HG02870 (cell line): Measurements from ENCODE around the gene ANKRD1.

Source experiments
- ATAC-seq: cut with Tn5 transposase; IDR thresholded peaks from one replicate; pipeline ENCODE4 v1.9.1; 2021; ENCODE audit warnings: mild to moderate bottlenecking, moderate library complexity; ENCODE audit not compliant: unreplicated experiment

The ANKRD1 gene

DNA sequence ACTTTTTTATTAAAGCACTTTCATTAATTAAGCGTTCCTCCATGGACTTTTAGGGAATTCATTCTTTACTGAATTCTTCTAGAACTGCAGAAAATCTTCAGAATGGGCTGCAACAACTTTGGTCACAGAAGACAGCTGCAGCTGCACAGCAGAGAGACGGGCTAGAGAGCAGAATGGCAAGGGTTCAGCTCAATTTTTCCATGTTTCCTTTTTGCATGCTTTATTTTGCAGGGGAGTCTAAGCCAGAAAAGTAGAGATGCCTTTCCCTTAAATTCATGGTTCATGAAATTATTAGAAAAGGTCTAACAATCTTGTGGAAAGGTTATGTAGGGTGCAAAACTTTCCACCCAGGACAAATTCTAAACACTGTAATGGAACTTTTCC lies 15.4 kb upstream of the ANKRD1 start:
- no peak for ATAC-seq

DNA sequence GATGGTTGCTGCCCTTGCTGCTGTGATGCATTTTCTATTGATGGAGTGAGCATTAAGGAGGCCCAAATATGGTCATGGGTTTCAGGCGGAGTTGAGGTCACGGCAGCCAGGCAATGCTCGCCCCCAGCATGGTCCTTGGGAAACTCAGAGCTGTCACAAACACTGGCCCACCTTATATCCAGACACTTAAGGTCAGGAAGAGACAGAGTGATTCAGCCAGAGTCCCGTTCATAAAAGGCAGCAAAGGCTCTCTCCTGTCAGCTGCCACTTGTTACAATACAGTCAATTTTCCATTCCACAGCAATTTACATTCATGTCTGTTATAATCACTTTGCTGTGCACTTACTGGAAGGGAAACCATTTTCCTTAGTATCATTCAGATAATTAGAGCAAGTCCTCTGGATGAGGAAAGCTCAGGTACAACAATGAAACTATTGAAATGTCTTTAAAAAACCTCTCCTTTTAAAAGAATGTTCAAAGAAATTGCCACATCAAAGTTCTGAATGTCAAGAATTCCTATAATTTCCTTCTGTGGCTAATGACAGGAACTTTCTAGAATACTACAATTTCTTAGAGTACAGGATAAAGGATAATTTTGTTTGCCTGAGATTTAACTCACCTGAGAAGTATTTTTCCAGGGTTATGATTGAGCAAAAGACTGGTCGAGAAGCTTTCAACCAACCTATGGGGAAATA lies 14.8 kb upstream of the ANKRD1 start:
- no peak for ATAC-seq

DNA sequence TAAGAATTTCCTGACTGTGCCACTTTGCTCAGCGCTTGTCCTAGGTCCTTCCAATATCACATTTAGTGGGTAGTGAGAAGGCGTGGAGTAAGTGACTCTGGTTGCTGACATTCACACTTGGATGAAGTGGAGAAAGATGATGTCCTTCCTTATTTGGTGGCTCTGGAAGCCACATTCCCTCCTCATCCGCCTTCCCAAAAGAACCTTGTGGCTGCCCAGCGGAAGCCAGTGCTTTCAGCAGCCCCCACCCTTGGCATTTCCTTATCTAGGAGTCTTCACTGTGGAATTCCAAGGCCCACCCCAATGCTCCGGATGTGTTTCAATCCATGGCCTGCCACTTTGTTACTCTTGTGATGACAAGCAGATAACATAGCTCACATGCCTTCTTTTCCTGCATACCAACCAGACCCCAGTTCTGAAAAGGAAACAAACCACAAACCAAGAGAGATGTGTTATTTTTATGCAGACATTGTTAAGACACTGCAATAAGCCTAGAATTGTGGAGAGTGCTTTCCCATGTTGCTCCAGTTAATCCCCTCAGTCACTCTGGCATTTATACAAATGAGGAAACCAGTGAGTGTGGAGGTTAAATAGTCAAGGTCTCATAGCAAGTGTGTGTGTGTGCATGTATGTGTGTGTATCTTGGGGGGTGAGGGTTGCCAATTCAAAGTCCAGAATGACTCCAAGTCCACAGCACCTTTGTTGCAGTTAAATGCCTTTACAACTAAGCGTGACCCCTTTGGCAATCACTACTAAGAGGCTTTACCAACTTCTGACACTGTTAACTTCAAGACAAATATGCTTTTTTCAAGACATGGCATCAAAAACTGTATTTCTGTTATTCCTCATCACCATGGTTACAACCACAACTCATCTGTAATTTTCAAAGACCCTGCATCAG lies 10.3 kb upstream of the ANKRD1 start:
- no peak for ATAC-seq

DNA sequence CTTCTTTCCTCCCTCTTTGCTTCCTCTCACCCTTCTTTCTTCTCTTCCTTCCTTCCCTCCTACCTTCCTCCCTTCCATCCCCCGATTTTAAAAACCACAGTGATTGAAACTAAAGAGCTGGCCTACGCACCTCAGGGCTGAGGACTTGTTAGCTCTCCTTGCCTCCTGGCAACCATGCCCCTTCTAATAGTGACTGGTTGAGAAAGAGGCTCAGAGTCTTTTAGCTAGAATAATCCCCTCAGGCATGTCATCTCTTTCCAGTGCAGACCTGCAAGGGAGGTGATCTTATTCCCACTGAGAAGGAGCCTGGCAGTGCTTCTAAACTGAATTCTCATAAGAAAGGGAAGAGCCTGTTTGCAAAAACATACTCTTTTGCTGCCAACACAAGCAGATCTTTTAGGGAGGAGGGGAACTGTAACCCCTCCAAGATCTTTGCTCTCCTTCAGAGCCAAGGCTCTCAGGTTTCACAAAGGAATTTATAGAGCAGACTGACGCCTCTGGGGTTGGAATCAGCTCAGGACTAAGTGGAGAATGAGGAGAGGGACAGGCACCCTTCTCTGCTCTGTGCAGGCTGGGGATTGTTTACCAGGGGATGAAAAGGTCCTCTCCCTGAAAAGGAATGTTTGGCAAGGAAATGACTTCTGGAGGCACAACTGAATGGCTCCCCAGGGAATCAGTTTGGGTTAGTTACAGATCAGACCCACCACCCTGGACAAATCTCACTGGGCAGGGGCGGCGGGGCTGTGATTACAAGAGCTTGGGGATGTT lies 9.4 kb upstream of the ANKRD1 start:
- no peak for ATAC-seq

DNA sequence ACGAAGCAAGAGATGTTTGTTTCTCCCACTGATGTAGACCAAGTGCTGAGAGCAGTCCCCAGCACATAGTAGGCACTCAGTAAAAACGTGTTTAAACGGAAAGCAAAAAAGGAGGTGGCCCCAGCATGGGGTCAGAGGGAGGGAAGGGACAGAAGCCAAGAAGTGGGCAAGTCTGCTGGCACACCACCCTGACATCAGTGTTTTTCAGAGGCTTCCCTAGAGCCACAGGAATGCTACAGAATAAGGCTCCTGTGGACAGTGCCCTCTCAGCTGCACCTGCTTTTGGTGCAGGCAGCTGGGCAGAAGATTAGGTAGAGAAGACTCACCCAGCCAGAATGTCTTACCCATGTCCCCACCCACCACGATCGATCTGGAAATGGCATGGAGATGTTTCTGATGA lies 8.3 kb upstream of the ANKRD1 start:
- ATAC-seq: no peak

DNA sequence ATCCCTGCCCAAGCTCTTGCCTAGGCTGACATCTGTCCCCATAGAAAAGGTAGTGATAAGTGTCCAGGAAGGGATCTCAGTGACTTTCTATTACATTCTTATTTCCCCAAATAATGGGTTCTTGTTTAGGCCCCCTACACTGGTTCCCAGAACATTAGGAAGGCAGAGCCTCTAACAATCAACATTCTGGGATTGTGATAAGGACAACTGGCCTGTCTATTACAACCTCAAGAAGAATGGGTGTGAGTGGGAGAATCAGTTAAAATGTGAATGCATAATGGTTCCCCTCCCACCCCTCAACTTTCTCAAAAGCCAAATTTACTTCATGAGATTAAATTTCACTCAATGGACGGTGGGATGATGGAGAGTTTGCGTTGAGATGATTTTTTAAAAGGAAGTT lies 6.4 kb upstream of the ANKRD1 start:
- no peak for ATAC-seq

DNA sequence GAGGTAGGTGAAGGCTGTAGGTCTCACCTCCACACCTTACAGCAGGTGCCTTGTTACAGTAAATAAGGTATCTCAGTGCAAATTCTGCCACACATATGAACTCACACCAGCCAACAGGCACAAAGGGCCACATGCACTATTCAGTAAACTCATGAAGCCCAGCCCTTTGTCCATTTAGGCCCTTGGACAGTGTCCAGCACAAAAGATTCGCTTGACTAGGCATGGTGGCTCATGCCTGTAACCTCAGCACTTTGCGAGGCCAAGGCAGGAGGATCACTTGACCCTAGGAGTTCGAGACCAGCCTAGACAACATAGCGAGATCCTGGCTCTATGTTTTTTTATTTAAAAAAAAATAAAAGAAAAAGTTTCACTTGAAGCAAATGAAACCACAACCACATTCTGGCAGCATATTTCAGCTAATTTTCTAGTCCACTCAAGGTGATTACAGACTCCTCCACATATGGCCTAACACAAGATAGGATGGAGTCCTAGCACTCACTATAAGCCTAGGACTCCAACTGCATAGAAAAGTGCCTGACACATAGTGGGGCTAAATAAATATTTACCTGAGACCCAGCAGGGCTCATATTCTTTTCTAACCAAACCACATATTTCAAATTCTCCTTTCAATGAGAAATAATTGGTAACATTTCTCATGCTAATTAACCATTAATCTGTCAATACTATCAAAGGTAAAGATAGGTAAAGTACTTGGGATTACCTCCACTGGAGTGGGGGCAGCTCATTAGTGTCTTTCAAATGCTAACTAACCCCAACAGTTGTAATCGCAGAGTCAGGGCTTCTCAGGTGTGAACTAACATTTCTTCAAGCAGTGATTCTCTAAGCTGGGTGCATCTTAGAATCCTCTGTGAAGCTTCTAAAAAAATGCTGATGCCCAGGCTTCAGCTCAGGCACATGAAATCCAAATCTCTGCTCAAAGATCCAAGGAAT lies 4.5 kb upstream of the ANKRD1 start:
- ATAC-seq: no peak

DNA sequence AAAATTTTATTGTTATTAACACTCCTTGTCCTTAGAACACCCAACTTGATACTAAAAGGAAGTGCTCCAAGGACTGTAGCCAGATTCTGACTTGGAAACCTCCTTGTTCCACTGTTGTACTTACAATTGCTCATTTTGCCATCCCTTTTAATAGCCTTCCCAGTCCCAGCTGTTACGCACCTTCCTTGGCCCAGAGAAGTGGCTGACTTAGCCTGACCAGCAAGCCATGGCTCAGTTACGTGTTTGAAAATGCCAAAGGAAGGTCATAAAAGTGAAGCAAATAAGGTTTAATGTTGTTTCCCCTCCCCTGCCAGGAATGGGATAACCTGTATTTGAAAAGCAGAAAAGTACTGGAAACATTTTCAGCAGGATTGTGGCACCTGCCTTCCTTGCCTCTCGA lies 3.7 kb upstream of the ANKRD1 start:
- ATAC-seq: no peak

DNA sequence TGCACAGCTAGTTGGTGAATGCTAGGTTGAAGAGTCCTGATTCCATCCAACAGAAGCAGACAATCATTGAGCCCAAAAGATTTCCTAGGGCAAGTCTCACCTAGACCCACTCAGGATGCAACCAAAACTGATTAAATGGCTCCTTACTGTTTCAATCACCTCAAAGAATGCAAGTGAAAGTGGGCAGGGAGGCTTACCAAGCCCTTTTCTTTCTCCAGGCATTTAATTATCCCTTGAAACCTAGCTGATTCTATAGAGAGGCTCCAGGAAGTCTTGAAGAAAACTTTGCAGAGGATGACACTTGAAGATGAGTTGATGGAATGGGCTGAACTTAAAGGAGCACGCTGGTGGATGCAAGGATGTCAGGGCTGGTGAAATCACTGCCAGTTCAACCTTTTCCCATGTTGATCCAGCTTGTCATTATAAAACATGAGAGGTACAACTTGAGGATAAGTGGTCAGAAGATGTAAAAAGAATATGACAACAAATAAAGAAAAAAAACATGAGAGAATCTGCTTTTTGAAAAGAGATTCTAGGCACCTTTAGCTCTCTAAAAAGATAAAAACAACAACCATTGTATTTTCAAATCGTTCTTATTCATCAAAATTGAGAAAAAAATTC lies 2.3 kb upstream of the ANKRD1 start:
- ATAC-seq: no peak

DNA sequence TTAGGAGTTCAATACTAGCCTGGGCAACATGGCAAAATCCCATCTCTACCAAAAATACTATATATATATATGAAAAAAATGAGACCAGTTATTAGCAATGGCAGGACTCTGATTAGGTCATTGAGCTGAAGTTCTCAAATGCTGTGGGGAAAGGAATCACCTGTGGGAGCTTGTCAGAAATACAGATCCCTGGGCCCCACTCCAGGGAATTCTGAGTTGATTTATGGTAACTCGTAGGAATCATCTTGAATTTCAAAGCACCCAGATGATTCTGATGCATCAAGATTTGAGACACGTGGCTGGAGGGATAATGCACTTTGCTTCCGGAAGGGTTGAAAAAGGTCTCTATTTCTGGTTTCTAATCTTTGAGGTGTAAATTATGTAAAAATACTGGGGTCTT lies 1.0 kb upstream of the ANKRD1 start:
- ATAC-seq: no peak

DNA sequence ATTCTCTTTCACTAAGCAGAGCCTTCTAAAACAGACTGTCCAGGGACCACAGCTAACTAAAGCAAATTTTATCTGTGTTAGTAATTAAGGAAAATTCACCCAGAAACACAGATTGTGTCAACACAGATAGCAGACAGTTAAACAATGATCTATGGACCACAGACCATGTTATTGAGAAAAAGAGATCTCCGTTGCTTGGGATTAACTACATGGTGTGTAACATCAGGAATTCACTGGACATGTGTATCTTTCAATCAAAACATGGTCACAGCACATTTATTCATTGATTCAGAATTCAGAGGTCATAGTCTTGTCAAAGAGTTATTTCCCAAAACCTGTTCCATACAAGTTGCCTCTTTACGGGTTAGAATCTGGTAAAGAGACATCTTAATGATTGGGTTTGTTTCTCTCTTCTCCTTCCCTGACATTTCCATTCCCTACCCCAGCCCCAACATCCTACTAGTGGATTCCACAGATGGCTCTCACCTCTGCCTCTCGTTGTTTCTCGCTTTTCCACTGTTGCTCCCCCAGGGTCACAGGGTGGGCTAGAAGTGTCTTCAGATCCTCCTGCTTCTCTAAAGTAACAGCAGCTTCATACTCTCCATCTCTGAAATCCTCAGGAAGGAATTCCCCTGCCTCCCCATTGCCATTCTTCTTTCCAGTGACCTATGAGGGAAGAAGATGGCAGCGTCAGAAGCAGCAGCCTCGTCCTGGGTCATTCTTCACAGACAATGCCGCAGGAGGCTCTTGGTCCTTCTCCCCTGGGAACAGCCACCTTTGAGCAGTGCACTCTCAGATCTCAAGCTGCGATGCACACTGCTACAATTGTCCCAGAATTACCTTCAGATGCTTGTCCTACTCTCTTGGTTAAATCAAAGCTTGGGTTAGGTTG lies 958 bp downstream of the ANKRD1 start:
- no peak for ATAC-seq

DNA sequence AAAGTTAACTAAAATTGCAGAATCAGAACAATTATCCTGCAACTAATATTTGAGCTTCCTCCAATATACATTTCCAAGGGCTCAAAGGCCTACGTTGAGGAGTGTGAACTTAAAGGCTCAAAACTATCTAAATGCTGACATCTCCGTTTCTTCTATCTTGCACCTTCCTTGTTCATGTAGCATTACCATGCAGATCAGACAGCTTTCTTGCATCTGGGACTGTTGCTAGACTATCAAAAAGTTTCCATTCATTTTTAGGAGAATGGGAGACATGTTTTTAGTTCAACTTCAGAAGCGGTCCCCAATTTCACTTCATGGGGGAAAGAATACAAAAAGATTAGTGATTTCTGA lies 2.9 kb downstream of the ANKRD1 start:
- no peak for ATAC-seq

DNA sequence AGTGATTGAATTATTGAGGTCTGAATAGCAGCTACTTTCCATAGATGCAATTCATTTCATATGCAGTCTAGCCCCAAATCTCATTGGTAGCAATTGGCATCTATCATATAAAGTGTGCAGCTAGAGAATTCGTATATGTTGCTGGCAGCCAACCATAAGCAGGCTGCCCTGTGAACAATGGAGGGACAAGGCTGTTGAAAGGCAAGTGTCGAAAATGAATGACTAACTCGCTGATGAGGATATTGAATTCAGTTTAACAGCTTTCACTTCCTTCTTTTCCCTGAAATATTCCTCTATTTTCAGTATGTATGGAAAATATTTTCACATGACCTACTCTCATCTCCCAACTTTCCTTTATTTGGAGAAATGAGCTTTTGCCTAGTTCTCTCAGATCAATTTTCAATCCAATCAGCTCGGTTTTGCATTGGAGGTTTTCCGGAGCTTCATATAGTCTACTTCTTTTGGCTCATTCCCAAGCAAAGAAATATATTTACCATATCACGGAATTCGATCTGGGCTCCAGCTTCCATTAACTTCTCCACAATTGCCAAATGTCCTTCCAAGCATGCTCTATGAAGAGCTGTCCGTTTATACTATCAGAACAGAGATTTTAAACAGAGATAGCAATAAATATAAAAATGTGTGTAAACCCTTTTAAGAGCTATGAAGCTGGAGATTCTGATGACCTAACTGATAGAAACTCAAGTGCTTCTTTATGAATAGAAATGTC lies 3.5 kb downstream of the ANKRD1 start:
- no peak for ATAC-seq

DNA sequence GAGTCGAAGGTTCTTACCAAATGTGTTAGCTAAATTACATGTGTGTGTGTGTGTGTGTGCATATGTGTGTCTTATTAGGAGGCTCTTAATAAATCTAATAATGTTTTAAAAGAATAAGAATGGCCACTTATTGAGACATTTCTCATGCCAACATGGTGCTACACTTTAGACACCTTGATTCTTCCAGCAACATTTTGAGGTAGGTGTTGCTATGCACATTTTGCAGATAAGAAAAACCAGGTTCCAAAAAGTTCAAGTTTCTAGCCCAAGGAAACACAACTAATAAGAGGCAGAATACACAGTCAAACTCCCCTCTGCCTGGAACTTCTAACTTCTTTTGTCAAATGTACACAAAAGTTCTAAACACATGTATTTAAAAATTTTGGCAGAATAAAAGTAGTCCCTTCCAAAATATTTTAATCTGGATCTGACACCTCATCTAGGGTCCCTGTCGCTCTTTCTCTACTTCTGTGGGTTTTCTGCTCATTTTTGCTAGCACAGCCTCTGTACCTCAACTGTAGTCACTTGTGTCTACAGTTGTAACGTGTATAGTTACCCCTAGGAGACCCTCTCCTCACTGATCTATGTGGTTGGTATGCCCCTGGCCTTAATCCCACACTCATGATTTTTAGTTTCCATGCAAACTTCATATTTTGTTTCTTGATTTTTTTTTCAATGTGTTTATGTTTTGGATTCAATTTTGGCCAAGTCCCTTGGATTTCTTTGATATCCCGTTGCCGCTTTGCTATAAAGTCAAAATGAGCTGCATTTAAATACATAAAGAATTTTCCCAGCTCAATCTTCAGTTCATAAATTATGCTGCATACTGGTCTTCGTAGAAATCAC lies 4.3 kb downstream of the ANKRD1 start:
- ATAC-seq: no peak

DNA sequence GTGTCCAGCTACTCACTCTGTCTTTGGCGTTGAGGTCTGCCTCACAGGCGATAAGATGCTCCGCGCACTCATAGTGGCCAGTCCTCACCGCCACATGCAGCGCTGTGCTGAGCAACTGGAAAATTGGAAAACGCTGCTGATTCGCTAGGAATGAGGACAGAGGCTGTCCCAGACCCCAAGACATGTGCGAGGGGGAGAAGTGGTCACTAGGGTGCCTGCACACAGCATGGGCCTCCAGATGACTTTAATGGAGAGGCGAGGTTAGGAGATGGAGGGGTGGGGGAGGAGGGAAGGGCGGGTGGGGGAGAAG lies 5.2 kb downstream of the ANKRD1 start:
- ATAC-seq: no peak

DNA sequence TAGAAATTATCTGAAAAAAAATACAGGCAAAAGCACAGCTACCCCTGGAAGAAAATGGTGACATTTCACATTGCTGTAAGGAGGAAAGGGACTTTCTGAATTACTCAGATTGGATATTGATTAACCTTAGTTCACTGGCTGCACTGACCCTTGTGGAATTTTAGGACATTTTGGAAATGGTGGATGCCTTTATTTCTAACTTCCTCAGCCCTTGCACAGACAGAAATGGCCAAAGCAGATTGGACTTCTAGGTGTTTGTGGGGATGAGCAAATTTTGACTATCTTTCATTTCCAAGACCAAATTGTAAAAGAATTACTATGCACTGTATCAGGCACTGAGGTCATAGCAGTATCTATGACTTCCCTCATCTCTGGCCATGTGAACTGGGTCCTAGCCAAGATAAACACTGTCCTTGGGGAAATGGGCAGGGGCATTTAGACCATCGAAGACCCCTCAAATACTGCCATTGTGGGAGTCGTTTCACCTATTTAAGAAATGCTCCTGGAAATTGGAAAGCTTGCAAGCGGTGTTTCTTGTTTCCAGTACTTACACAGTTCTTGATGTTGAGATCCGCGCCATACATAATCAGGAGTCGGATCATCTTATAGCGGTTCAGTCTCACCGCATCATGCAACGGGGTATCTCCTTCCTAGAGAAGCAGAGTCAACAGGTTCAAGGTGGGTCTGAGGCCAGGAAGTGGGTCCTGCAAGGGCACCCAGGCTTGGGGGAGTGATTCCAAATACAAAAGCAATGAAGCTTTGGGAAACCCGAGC lies 5.7 kb downstream of the ANKRD1 start:
- ATAC-seq: no peak

DNA sequence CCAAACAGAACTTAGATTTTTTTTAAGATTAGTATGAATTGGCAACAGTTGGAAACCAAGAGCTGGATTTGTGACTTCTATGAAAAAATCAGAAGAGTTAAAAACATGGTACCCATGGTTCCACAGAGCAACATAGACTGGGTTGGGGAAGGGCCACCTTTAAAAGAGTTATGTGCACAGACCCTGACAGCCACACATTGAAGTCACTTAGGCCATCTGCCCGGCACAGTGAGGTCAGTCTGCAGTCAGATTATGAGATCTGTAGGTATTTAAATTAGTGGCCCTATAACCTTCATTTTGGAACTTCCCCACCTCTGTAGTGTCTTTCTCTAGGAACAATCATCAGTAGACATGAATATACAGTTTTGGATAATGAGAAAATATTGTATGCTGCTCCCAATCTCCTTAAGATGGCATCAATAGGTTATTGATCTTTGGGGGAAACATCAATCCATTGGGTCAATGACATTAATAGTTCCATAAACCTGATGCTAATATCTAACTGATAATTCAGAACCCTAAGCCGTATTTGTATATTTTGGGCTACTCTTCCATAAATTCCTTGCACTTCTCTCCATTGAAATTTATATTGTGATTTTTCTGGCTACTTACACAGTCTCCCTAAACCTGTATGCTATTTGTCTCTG lies 7.0 kb downstream of the ANKRD1 start:
- no peak for ATAC-seq
